HG03439 (cell line): Measurements from ENCODE around the gene SERPINB10.
"Not testable (repeated sequence)": the region's sequence is repeated elsewhere in the genome, so short reads cannot be mapped to it uniquely, and the experiment has no call there.

Source experiments
- ATAC-seq: cut with Tn5 transposase; IDR thresholded peaks from one replicate; pipeline ENCODE4 v1.9.1; 2021; ENCODE audit warnings: mild to moderate bottlenecking, moderate library complexity; ENCODE audit not compliant: unreplicated experiment

SERPINB10 gene

DNA sequence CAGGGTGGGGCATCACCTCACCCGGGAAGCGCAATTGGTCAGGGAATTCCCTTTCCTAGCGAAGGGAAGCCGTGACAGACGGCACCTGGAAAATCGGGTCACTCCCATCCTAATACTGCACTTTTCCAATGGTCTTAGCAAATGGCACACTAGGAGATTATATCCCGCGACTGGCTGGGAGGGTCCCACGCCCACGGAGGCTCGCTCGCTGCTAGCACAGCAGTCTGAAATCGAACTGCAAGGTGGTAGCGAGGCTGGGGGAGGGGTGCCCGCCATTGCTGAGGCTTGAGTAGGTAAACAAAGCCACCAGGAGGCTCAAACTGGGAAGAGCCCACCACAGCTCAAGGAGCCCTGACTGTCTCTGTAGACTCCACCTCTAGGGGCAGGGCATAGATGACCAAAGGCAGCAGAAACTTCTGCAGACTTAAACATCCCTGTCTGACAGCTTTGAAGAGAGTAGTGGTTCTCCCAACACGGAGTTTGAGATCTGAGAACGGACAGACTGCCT, 32.8 kb downstream of the SERPINB10 start:
- not testable (repeated sequence) for ATAC-seq

DNA sequence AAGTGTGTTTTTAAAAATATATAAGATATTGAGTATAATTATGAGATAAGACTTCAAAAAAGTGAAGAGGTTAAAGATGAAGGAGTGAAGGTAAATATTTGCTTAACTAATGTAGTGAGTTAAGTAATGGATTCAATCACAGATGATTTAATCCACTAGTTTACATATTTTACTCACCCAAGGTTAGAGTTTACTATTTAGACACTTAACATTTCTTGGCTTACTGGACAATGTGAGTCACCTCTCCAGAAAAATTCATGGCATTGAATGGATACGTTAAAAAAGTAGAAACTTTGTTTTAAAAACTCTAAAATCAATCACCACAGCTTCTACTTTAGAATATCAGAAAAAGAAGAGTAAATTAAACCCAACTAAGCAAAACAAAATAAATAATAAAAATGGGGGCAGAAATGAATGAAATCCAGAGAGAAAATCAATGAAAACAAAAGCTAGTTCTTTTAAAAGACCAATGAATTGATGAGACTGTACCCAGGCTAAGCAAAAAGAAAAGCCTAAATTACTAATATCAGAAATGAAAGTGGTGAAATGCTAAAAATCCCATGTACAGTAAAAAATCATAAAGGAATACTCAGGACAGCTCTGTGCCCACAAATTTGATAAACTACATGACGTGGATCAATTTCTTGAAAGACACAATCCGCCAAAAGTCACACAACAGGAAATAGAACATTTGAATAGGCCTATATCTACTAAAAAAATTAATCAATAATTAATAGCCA, 39.5 kb downstream of the SERPINB10 start:
- no peak for ATAC-seq

DNA sequence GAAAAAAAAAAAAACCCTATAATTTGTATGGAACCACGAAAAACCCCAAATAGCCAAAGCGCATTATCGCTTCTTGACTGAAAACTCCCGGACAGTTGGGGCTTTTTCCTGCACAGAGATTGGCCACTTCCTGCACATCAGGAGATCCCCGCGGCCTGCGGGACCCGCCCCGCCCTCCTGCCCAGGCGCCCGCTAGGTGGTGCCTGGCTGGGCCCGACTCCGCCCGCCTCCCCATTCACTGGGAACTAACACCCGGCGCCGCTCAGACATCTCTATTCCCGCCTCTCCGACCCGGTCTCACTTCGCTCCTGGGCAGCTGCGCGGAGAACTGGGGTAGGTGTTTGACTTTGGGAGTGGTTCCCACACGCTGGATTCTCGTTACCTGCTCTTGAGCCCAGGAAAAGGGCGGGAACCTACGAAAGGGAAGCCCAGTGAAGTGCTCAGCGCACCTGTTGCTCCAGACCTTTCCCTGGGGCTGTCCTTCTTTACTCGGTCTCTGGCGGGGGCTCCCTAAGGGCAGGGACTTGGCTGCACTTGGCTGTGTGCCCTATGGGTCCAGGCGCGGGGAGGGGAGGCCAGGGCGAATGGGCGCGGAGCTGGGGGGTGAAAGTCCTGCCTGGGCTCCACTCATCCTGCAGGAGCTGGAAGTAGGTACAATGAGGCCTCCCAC, 41.4 kb downstream of the SERPINB10 start, which contains the start of gene HMSD:
Gene HMSD, plus strand, starts transcription at position 234 of the 670 bp plus-strand sequence. CDS start 4,155 bp downstream, outside the sequence.
- ATAC-seq = peak; percentile 88

DNA sequence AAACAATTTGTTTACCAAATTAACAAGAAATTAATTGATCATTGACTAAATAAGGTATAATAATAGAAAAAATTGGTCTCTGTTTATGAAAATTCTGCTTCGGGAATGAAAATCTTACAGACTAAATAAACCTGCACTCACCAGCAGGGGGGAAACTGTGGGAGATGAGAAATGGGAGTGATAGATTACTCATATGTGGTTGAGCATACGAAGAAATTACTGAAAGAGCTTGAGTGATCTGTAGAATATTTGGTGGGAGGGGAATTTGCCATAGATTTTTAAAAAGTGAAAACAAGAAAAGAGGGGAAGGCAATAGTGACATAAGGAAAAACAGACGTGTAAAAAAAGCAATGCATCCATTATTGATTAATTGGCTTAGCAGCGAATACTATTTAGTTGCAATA, 43.5 kb downstream of the SERPINB10 start:
- peak; percentile 45 for ATAC-seq

DNA sequence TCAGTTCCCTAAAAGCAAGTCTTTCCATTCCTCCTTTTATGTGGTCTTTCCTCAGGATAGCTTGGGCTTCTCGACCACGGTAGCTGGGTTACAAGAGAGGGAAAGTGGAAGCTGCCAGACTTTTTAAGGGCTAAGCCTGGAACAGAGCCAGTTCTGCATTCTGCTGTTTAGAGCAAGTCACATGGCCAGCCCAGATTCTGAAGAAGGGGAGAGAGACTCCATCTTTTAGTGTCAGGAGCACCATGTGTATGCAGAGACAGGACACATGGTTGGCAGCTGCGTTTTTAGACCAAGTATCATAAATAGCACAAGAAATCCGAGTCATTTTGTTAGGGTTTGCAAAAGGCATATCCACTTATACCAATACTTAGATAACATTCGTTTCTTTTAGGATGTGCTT, 46.1 kb downstream of the SERPINB10 start:
- no peak for ATAC-seq

DNA sequence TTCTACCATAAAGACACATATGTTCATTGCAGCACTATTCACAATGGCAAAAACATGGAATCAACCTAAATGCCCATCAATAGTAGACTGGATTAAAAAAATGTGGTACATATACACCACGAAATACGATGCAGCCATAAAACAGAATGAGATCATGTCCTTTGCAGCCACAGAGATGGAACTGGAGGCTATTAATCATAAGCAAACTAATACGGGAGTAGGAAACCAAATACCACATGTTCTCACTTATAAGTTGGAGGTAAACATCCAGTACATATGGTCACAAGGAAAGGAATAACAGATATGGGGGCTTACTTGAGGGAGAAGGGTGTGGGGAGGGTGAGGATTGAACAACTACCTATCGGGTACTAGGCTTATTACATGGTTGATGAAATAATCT, 49.0 kb downstream of the SERPINB10 start:
- ATAC-seq = no peak

DNA sequence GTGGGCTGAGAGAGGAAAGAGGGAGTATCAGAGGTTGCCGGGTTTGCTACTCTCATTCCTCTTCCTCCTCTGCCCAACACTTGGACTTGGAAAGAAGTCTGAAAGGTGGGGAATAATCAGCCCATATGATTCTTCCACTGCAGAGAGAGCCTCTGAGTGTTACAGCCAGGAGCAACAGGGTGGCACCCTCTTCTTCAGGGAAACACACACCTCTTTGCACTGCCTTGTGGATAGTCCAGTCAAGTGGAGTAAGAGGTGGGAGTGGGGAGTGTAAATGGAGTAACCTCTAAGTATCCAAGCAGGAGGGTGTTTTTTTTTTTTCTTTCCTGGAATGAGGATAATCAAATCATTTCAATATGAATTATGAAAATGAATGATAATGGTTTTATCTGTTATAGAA, 53.1 kb downstream of the SERPINB10 start:
- no peak for ATAC-seq

DNA sequence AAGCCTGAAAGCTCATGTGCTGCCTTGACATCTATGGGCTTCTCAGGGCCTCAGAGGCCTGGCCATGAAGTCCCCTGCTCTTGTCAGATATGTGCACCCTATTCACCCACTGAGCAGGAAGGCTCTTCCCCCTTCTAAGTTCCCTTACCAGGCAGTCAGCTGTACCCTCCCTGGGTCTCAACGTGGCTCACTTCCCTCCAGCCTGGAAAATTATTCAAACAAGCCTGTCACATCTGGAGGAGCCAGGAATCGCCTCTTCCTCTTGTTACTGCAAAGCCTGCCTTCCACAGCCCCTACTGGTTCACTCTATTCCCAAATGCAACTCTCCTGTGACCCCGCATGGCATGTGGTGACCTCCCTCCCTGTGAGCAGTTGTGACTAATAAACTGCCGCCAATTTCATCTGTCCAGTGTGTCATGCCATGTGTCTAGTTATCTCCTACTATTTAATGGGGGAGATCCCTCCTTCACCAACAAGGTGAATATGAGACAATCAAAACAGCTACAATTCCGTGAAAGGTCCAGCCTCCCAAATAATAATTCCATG, 53.8 kb downstream of the SERPINB10 start:
- no peak for ATAC-seq

DNA sequence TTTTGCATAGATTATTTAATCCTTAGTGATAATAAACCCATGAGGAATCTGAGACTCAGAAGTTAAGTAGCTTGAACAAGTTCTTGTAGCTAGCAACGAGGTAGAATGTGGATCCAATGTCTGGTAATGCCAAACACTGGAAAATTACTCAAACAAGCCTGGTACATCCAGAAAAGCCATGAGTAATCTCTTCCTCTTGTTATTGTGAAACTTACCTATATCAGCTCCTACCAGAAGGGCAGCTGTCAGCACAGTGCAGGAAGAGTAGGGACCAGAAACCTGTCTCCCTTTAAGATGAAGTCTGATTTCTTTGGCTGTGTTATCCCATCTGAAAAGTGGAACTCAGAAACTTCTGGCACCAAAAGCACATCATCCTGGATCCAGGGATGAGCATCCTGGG, 54.4 kb downstream of the SERPINB10 start:
- ATAC-seq = no peak

DNA sequence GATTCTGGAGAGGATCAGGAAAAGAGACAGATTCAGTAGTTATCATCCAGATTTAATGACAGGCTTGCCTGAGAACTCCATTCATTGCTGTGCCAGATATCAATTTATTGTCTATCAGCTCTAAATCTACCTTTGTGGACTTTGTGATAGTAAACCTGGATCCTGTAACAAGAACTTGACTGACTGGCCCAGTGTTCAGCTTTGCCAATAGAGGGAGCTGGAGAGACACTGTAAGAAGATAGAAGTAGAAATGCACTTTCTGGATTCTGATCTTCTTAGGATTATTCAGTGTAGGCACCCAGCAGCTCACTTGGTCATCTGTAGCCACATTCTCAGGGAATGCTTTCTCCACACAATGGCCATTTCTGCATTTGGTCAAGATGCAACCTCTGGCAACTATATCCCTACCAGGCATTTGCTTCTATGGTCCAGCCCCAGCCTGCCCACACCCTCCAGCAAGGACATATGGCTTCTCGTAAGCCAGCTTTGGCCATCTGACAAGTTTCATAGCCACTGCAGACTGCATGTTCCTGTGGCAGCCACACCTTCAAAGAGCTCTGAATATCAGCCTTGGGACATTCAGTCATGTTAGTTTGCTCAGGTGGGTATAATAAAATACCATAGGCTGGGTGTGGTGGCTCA, 56.0 kb downstream of the SERPINB10 start:
- ATAC-seq = peak; percentile 67

DNA sequence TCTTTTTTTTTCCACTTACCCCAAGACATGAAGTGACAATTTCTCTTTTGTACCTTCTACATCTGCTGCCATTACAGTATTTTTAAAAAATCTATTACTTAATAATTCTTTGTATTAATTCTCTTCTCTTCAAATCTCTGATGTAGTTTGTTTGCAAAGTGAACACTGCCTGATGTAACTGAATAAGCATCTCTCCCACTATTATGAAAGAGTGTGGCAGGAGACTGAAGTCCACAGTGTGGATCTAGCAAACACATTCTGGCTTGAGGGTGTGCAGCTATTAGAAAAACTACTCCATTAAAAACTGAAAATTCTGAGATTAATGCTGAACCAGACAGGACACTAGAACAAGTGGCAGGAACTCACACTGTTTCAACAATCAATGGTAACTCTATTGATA, 57.1 kb downstream of the SERPINB10 start:
- ATAC-seq = no peak

DNA sequence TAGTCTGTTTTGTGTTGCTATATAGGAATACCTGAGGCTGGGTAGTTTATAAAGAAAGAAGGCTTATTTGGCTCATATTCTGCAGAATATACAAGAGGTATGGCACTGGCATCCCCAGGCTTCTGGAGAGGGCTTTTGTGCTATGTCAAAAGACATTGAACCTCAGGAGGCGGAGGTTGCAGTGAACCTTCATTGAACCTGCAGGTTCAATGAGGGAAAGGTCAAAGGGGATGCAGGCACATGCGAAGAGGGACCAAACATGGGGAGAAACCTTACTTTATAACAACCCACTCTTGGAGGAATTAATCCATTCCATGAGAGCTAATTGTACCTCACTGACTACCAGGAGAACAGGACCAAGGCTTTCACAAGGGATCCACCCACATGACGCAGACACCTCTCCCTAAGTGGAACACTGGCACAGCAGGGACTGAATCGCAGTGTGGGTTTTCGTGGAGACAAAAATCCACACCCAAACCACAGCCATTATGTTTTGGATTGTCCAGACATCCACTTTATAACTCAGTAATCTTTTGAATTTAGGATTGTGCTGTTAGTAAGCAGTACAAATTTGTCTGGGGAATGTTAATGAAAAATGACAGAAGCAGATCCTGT, 58.1 kb downstream of the SERPINB10 start:
- no peak for ATAC-seq

DNA sequence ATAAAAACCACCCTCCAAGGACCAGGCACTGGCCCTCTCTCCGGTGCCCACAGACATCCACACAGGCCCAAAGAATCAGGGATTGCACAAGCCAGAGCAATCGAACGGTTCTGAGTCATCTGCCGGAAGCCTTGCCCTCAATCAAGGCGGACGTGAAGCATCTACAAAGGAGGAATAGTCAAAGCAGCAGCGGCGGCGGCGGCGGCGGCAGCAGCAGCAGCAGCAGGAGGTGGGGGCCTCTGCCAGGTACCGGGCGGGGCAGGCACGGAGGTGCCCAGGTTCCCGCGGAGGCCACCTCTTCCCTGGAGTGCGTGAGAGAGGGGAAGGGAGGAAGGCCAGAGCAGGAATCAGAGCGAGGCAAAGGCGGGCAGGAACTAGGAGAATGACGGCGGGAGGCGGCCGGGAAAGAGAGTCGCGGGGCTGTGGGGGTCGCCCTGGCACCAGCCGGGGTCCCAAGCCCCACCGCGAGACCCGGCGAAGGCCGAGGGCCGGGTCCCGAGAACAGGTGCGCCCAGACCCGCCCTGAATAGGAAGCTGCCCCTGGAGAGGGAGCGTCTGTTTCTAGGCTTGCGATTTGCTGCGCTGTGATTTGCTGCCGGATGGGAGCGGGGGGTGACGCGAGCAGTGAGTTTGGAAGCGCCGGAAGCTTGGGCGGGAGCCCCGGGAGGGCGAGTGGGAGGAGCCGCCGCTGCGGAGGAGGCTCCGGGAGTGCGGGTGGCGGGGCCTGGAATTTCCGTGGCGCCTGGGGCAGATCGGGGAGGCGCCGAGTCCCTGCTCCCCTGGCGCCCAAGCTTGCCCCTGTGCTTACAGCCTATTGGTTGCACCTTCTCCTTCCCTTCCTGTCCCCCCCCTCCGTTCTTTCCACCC, 62.4 kb downstream of the SERPINB10 start, which contains the start of gene SERPINB8:
Gene SERPINB8, plus strand, starts transcription at position 140 of the 867 bp plus-strand sequence. CDS start 8,228 bp downstream, outside the sequence.
- peak; percentile 95 for ATAC-seq

DNA sequence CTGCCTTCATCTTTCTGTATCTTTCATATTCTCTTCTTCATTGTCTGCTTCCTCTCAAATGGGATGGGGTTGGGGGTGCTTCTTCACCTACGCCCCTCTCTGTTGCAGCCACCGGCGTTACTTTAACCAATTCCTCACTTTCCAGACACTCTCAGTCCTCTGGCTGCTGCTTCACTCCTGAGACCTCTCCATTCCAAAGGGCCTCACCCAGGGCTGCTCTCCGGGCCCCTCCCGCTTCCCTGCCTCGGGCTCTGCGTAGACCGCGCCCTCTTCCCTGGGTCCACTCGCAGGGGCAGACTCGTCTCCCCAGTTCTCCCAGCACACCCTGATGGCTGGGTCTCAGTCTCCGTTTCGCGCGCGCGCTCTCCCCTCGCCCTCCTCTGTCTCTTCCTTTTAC, 63.0 kb downstream of the SERPINB10 start:
- ATAC-seq = no peak

DNA sequence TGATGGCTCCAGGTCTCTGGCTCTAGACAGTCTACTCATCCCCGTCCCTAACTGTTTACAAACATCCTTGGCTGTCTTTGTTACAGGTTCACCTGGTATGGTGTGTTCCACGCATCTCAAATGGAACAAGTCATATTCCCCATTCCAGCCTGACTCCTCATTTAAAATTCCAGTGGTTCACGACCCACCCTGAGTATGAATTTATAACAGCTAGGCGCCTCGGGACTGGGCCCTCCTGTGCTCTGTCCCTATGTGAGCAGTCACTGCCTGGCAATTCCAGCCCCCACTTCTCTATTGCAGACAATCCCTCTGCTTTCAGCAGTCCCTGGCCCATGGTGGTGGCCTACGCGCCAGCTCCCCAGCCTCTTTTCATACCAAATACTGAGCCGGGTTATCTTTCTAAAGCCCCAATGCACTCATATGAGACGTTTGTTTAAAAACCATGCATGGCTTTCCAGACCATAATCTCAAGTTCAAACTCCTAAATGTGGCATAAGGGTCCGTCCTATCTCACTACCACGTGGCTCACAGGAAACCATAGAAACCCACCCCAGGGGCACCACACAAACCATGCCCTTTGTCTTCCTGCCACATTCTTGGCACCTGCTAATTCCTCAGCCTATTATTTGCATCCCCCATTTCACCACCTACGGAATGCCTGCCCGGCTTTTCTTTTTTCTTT, 63.7 kb downstream of the SERPINB10 start:
- ATAC-seq = no peak

DNA sequence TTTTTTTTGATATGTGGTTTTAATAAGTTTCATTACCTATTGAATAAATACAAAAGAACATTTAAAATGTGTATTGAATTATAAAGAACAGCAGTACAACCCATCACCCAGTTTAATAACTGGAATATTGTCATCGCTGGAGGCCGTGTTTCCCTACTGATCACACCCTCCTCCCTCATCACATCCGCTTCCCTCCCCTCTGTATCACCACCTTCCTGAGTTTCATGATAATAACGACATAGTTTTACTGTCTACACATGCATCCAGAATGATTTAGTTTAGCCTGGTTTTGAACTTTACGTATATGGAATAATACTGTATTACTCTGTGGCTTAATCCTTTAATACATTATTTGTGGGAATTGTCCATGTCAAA, 64.2 kb downstream of the SERPINB10 start:
- no peak for ATAC-seq

DNA sequence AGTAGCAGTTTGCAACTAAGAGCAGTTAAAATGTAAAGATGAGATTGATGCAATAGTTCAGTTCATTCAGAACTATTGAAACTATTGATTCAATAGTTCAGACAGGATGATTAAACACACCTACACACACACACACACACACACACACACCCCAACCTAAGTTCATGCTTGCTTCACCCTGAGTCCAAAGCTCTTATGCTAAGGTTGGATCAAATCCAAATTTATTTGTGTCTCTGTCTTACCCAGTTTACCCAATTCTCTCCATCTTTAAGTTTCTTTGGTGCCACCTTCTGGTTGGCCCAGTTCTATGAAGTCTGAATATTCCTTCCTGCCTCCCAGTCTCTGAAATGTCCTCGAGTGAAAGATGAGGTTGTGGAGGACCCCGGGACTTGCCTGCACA, 67.2 kb downstream of the SERPINB10 start:
- no peak for ATAC-seq

DNA sequence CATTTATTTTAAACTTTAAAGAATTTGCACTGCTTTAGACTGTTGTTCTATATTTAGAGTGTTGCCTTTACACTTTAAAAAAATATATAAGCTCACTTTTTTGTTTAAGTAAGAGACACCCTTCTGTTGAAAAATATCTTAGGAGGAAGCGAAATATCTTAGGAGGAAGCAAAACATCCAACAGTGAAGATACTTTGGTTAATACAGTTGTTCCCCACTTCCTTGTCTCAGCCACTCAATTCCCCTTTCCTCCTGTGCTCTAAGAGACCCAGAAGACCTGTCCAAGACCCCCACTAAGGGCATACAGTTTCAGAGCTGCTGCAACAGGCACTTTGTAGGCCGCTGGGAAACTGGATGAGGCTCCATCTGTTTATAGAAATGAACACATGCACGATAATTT, 67.9 kb downstream of the SERPINB10 start:
- no peak for ATAC-seq

DNA sequence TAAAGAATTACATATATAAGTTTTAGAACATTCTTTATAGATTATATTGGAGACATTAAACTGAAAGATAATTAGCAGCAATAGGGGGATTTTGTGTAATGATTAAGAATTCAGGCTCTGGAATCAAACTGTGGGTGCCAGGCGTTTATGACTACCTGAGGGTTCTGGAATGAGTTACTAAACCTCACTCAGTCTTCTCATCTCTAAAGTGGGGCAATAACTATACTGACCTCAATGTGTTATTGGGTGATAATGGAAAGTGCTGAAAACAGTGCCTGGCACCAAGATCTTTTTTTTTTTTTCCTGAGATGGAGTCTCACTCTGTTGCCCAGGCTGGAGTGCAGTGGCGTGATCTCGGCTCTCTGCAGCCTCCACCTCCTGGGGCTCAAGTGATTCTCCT, 69.3 kb downstream of the SERPINB10 start:
- no peak for ATAC-seq
